H9 (cell line): Measurements from ENCODE around the gene EPB41L2. TPM values are rescaled to one million over a fixed set of nuclear protein-coding genes. Genes with fewer than 3 reads are reported as not detected.

Source experiments
- DNase-seq: peaks from one replicate; pipeline ENCODE4 v3.0.0-alpha.2; 2017
- H2AFZ ChIP-seq: one replicate; pipeline ENCODE4 v1.6.1; 2013; ENCODE audit warnings: mild to moderate bottlenecking, low read length, control low read depth, moderate library complexity
- H2AK5ac ChIP-seq: 2 replicates; pipeline ENCODE4 v1.6.1; 2013; ENCODE audit warnings: low read length, control low read depth, mixed read lengths; ENCODE audit not compliant: insufficient read length
- H2BK120ac ChIP-seq: one replicate; pipeline ENCODE4 v1.6.1; 2013; ENCODE audit warnings: low read depth, mild to moderate bottlenecking, low read length, control low read depth, inconsistent platforms; ENCODE audit not compliant: poor library complexity, severe bottlenecking
- H2BK12ac ChIP-seq: 2 replicates; pipeline ENCODE4 v1.6.1; 2013; ENCODE audit warnings: low read length, control low read depth, mixed read lengths, low read depth; ENCODE audit not compliant: insufficient read length
- H2BK15ac ChIP-seq: 2 replicates; pipeline ENCODE4 v1.6.1; 2013; ENCODE audit warnings: low read depth, low read length, control low read depth
- H2BK20ac ChIP-seq: one replicate; pipeline ENCODE4 v1.6.1; 2013; ENCODE audit warnings: low read depth, mild to moderate bottlenecking, low read length, control low read depth, inconsistent platforms; ENCODE audit not compliant: poor library complexity, severe bottlenecking
- H2BK5ac ChIP-seq: 2 replicates; pipeline ENCODE4 v1.6.1; 2013; ENCODE audit warnings: low read length, control low read depth, mixed read lengths; ENCODE audit not compliant: insufficient read length
- H3K14ac ChIP-seq: 2 replicates; pipeline ENCODE4 v1.6.1; 2013; ENCODE audit warnings: low read length, control low read depth; ENCODE audit not compliant: insufficient read depth
- H3K18ac ChIP-seq: 2 replicates; pipeline ENCODE4 v1.6.1; 2013; ENCODE audit warnings: low read depth, mild to moderate bottlenecking, mixed read lengths, low read length, control low read depth; ENCODE audit not compliant: insufficient read length
- H3K23ac ChIP-seq: 2 replicates; pipeline ENCODE4 v1.6.1; 2013; ENCODE audit warnings: low read length, control low read depth, mixed read lengths, low read depth; ENCODE audit not compliant: insufficient read length
- H3K23me2 ChIP-seq: 2 replicates; pipeline ENCODE4 v1.6.1; 2013; ENCODE audit warnings: low read depth, mild to moderate bottlenecking, mixed read lengths, low read length, control low read depth; ENCODE audit not compliant: insufficient read length, poor library complexity, severe bottlenecking
- H3K27ac ChIP-seq: 2 replicates; pipeline ENCODE4 v1.5.1; 2013; ENCODE audit warnings: low read length, control low read depth, mixed read lengths, low read depth; ENCODE audit not compliant: insufficient read length
- H3K27me3 ChIP-seq: 2 replicates; pipeline ENCODE4 v1.6.1; 2013; ENCODE audit warnings: low read length, control low read depth, inconsistent platforms; ENCODE audit not compliant: insufficient read depth
- H3K4ac ChIP-seq: 2 replicates; pipeline ENCODE4 v1.6.1; 2013; ENCODE audit warnings: low read depth, mild to moderate bottlenecking, control low read depth, inconsistent platforms, low read length, moderate library complexity
- H3K4me1 ChIP-seq: 2 replicates; pipeline ENCODE4 v1.6.1; 2013; ENCODE audit warnings: low read length, control low read depth, inconsistent platforms; ENCODE audit not compliant: insufficient read depth
- H3K4me2 ChIP-seq: 2 replicates; pipeline ENCODE4 v1.6.1; 2013; ENCODE audit warnings: low read length, control low read depth, mixed read lengths; ENCODE audit not compliant: insufficient read length, insufficient read depth
- H3K56ac ChIP-seq: 2 replicates; pipeline ENCODE4 v1.6.1; 2013; ENCODE audit warnings: low read depth, mild to moderate bottlenecking, mixed read lengths, low read length, control low read depth; ENCODE audit not compliant: insufficient read length
- H3K79me1 ChIP-seq: 2 replicates; pipeline ENCODE4 v1.6.1; 2013; ENCODE audit warnings: low read depth, mild to moderate bottlenecking, moderate library complexity, low read length, control low read depth, inconsistent platforms; ENCODE audit not compliant: insufficient read depth, poor library complexity, severe bottlenecking
- H3K79me2 ChIP-seq: 2 replicates; pipeline ENCODE4 v1.6.1; 2013; ENCODE audit warnings: low read length, control low read depth, inconsistent platforms; ENCODE audit not compliant: insufficient read depth
- H3K9ac ChIP-seq: 2 replicates; pipeline ENCODE4 v1.6.1; 2013; ENCODE audit warnings: low read length, control low read depth, mixed read lengths; ENCODE audit not compliant: insufficient read length; ENCODE audit errors: extremely low read depth
- H3K9me3 ChIP-seq: one replicate; pipeline ENCODE4 v1.6.1; 2013; ENCODE audit warnings: low read depth, low read length, inconsistent platforms; ENCODE audit not compliant: control insufficient read depth
- H3T11ph ChIP-seq: one replicate; pipeline ENCODE4 v1.6.1; 2013; ENCODE audit warnings: mild to moderate bottlenecking, low read length, control low read depth, inconsistent platforms
- H4K20me1 ChIP-seq: one replicate; pipeline ENCODE4 v1.6.1; 2013; ENCODE audit not compliant: control insufficient read depth, insufficient read length, insufficient read depth
- H4K5ac ChIP-seq: 2 replicates; pipeline ENCODE4 v1.6.1; 2013; ENCODE audit warnings: low read depth, mild to moderate bottlenecking, mixed read lengths, low read length, control low read depth; ENCODE audit not compliant: insufficient read length
- H4K8ac ChIP-seq: replicated peaks from 2 replicates; pipeline ENCODE4 v1.6.1; 2013; ENCODE audit warnings: low read length, control low read depth, mixed read lengths, low read depth; ENCODE audit not compliant: insufficient read length
- H4K91ac ChIP-seq: 2 replicates; pipeline ENCODE4 v1.6.1; 2013; ENCODE audit warnings: low read depth, mild to moderate bottlenecking, moderate library complexity, mixed read lengths, low read length, control low read depth; ENCODE audit not compliant: insufficient read length
- H3K27ac Mint-ChIP-seq, 3 experiments: 2 replicates in 2 of 3; 3 replicates in 1 of 3; pipeline ENCODE4 v1.8.0; 2020 to 2021; ENCODE audit warnings: mixed read lengths in 3 of 3, mild to moderate bottlenecking in 1 of 3, moderate library complexity in 1 of 3
- H3K27me3 Mint-ChIP-seq: 2 replicates; pipeline ENCODE4 v1.8.0; 2021; ENCODE audit warnings: low read depth, mild to moderate bottlenecking, moderate library complexity, mixed read lengths
- H3K36me3 Mint-ChIP-seq, 3 experiments: 2 replicates in 2 of 3; 3 replicates in 1 of 3; pipeline ENCODE4 v1.8.0; 2020 to 2021; ENCODE audit warnings: low read depth in 3 of 3, mixed read lengths in 3 of 3; ENCODE audit not compliant: insufficient read depth in 1 of 3
- H3K4me1 Mint-ChIP-seq, 2 experiments: 2 replicates each; pipeline ENCODE4 v1.8.0; 2020; ENCODE audit warnings: mixed read lengths in 2 of 2
- H3K4me3 Mint-ChIP-seq, 2 experiments: 2 replicates in 1 of 2; 3 replicates in 1 of 2; pipeline ENCODE4 v1.8.0; 2020 to 2021; ENCODE audit warnings: mild to moderate bottlenecking in 2 of 2, mixed read lengths in 2 of 2, moderate library complexity in 1 of 2
- H3K9me3 Mint-ChIP-seq, 2 experiments: 2 replicates in 1 of 2; 3 replicates in 1 of 2; pipeline ENCODE4 v1.8.0; 2020; ENCODE audit warnings: mild to moderate bottlenecking in 2 of 2, mixed read lengths in 2 of 2, moderate library complexity in 1 of 2
- CTCF ChIP-seq: fragments of 200-600 bp; sonication (generic); conservative IDR thresholded peaks from 3 replicates; pipeline ENCODE4 v1.8.0; 2021; ENCODE audit warnings: antibody characterized with exemption, mild to moderate bottlenecking
- WGBS: extraction: QIAGEN DNeasy Blood & Tissue Kit; methylation state at CpG from one replicate; pipeline ENCODE4 v1.1.7; 2013; ENCODE audit warnings: missing lambda C conversion rate, low lambda C conversion rate, mixed read lengths; ENCODE audit not compliant: insufficient read length; ENCODE audit errors: extremely low coverage; 5-methylcytosine and 5-hydroxymethylcytosine counted together
- total RNA-seq: library from RNA; stranded (reverse); gene quantifications from 2 replicates; pipeline ENCODE4 v1.2.1, GENCODE V29; 2021

The EPB41L2 gene
- total RNA-seq, 1 experiment from 2014 or later = 90.2 TPM

GRCh38 chr6:130900913-130901312 is 162.1 kb downstream of the EPB41L2 start:
- Mint-ChIP-seq H3K36me3 (peaks cover 0 to 3% (median 2%) of the 10 kb centered on the region in 3 experiments; a peak in 3 of 7 replicates), H3K9me3 (no peaks in the 10 kb centered on the region), H3K27ac (peak overlapping the region in 1 of 3 experiments; percentile 28; a peak in 2 of 7 replicates), H3K4me3 (no peak overlapping the region), H3K4me1 (peaks cover 13 to 17% of the 10 kb centered on the region in 2 experiments), H3K27me3 (no peaks in the 10 kb centered on the region)
- no peaks in the 10 kb centered on the region for H3K27me3 ChIP-seq
- H3K79me1 ChIP-seq = no peaks in the 10 kb centered on the region
- H3K9me3 ChIP-seq = no peaks in the 10 kb centered on the region
- H3K18ac ChIP-seq = no peak overlapping the region
- H3K23ac ChIP-seq = no peak overlapping the region
- H2BK15ac ChIP-seq = no peak overlapping the region
- no peak overlapping the region for H2AK5ac ChIP-seq
- no peak overlapping the region for H4K8ac ChIP-seq
- H2AFZ ChIP-seq = no peak overlapping the region
- H3K4ac ChIP-seq = no peak overlapping the region
- no peak overlapping the region for H3K14ac ChIP-seq
- no peak overlapping the region for H3K27ac ChIP-seq
- no CpG with 5 or more reads among the region's 3 CpGs for WGBS
- no peak overlapping the region for H2BK5ac ChIP-seq
- H2BK120ac ChIP-seq = no peak overlapping the region
- no peak for TF ChIP-seq CTCF
- no peaks in the 10 kb centered on the region for H3K79me2 ChIP-seq
- no peaks in the 10 kb centered on the region; the same call in 1 of the 2 replicates for H3K4me1 ChIP-seq
- H4K91ac ChIP-seq = no peak overlapping the region
- no peak overlapping the region for H3K56ac ChIP-seq
- no peak overlapping the region for H3K4me2 ChIP-seq
- no peak overlapping the region for H2BK20ac ChIP-seq
- no peak for DNase-seq
- no peaks in the 10 kb centered on the region for H4K20me1 ChIP-seq
- H3K23me2 ChIP-seq = no peaks in the 10 kb centered on the region
- no peak overlapping the region for H4K5ac ChIP-seq
- H2BK12ac ChIP-seq = no peak overlapping the region
- H3T11ph ChIP-seq = no peak overlapping the region
- H3K9ac ChIP-seq = no peak overlapping the region
